CD14-positive monocyte (primary cell): ENCODE data around the gene GPR3. TPM values are rescaled to one million over a fixed set of nuclear protein-coding genes. Genes with fewer than 3 reads are reported as not detected.

Source experiments
- DNase-seq, 3 donors: peaks; one replicate each; pipeline ENCODE4 v3.0.0-alpha.2; 2011 to 2022
- H2AFZ ChIP-seq: 2 replicates; pipeline ENCODE4 v1.6.0; 2012; ENCODE audit warnings: mild to moderate bottlenecking, low read depth, low read length, inconsistent platforms; ENCODE audit not compliant: insufficient read depth, poor library complexity, severe bottlenecking
- H3K27ac ChIP-seq, 2 donors: 1 replicate in 1 of 2; 2 replicates in 1 of 2; pipeline ENCODE4 v1.5.1; 2012 to 2013; ENCODE audit warnings: low read length in 2 of 2, control low read depth in 1 of 2, inconsistent platforms in 1 of 2, low read depth in 1 of 2, mild to moderate bottlenecking in 1 of 2
- H3K27me3 ChIP-seq, 2 donors: one replicate each; pipeline versions ENCODE4 v1.6.0 to v1.6.1; 2011 to 2013; ENCODE audit warnings: low read length in 2 of 2; ENCODE audit not compliant: control insufficient read depth in 2 of 2, insufficient read depth in 2 of 2
- H3K36me3 ChIP-seq, 2 donors: replicated peaks in 1 of 2; 1 replicate in 1 of 2; 2 replicates in 1 of 2; pipeline versions ENCODE4 v1.5.1 to v1.6.1; 2012 to 2013; ENCODE audit warnings: low read length in 2 of 2, control low read depth in 1 of 2, inconsistent platforms in 1 of 2, mild to moderate bottlenecking in 1 of 2; ENCODE audit not compliant: insufficient read depth in 2 of 2, control insufficient read depth in 1 of 2
- H3K4me1 ChIP-seq, 2 donors: 1 replicate in 1 of 2; 2 replicates in 1 of 2; pipeline versions ENCODE4 v1.5.1 to v1.6.1; 2012 to 2013; ENCODE audit warnings: low read length in 2 of 2, control low read depth in 1 of 2, inconsistent platforms in 1 of 2, mild to moderate bottlenecking in 1 of 2, moderate library complexity in 1 of 2; ENCODE audit not compliant: insufficient read depth in 2 of 2, control insufficient read depth in 1 of 2
- H3K4me2 ChIP-seq: replicated peaks from 2 replicates; pipeline ENCODE3; 2012; ENCODE audit warnings: low read length, moderate library complexity, mild to moderate bottlenecking; ENCODE audit not compliant: poor library complexity, severe bottlenecking; ENCODE audit errors: extremely low read depth
- H3K4me3 ChIP-seq, 3 experiments: fragments of 200-600 bp in 1 of 3; sonication (generic) in 1 of 3; replicated peaks in 1 of 3; 1 replicate in 2 of 3; 2 replicates in 1 of 3; pipeline ENCODE4 v1.5.1; 2011 to 2013; ENCODE audit warnings: low read length in 3 of 3, mild to moderate bottlenecking in 3 of 3, control low read depth in 2 of 3, low read depth in 2 of 3, inconsistent platforms in 1 of 3, moderate library complexity in 1 of 3
- H3K79me2 ChIP-seq: 2 replicates; pipeline ENCODE4 v1.6.0; 2012; ENCODE audit warnings: mild to moderate bottlenecking, control low read depth, inconsistent platforms, low read length, moderate library complexity; ENCODE audit not compliant: insufficient read depth
- H3K9ac ChIP-seq: 2 replicates; pipeline ENCODE4 v1.6.0; 2017; ENCODE audit warnings: low read length, mild to moderate bottlenecking; ENCODE audit not compliant: insufficient read depth, poor library complexity, severe bottlenecking
- H3K9me3 ChIP-seq, 2 donors: replicated peaks in 1 of 2; 1 replicate in 1 of 2; 2 replicates in 1 of 2; pipeline versions ENCODE4 v1.5.1 to v1.6.1; 2012 to 2013; ENCODE audit warnings: low read length in 2 of 2, control low read depth in 1 of 2; ENCODE audit not compliant: control insufficient read depth in 1 of 2, insufficient read depth in 1 of 2
- H4K20me1 ChIP-seq: 2 replicates; pipeline ENCODE4 v1.6.0; 2012; ENCODE audit warnings: mild to moderate bottlenecking, low read length, control low read depth, moderate library complexity; ENCODE audit not compliant: insufficient read depth
- H3K27ac Mint-ChIP-seq, 7 donors: one replicate each; pipeline ENCODE4 v1.8.0; 2020; ENCODE audit warnings: mild to moderate bottlenecking in 7 of 7, mixed read lengths in 7 of 7, moderate library complexity in 6 of 7, inconsistent platforms in 2 of 7
- H3K27me3 Mint-ChIP-seq, 3 donors: one replicate each; pipeline ENCODE4 v1.8.0; 2021 to 2022; ENCODE audit warnings: low read depth in 3 of 3, mild to moderate bottlenecking in 3 of 3, mixed read lengths in 3 of 3, moderate library complexity in 3 of 3, inconsistent platforms in 1 of 3
- H3K36me3 Mint-ChIP-seq, 2 donors: one replicate each; pipeline ENCODE4 v1.8.0; 2020; ENCODE audit warnings: mixed read lengths in 2 of 2, inconsistent platforms in 1 of 2, mild to moderate bottlenecking in 1 of 2
- H3K4me1 Mint-ChIP-seq: one replicate; pipeline ENCODE4 v1.8.0; 2020; ENCODE audit warnings: mild to moderate bottlenecking, mixed read lengths
- H3K4me3 Mint-ChIP-seq, 2 donors: one replicate each; pipeline ENCODE4 v1.8.0; 2020; ENCODE audit warnings: mild to moderate bottlenecking in 2 of 2, mixed read lengths in 2 of 2, moderate library complexity in 1 of 2
- H3K9me3 Mint-ChIP-seq, 7 donors: one replicate each; pipeline ENCODE4 v1.8.0; 2020 to 2022; ENCODE audit warnings: mixed read lengths in 7 of 7, mild to moderate bottlenecking in 6 of 7, moderate library complexity in 6 of 7, inconsistent platforms in 2 of 7
- WGBS: methylation state at CpG from one replicate; pipeline ENCODE4 v1.1.5; 2013; ENCODE audit warnings: missing lambda C conversion rate; ENCODE audit not compliant: insufficient coverage; 5-methylcytosine and 5-hydroxymethylcytosine counted together
- intact Hi-C, 2 donors: fragments of 100-400 bp; cut with micrococcal nuclease; formaldehyde crosslinking; loops; one replicate each; pipeline versions ENCODE4 v1.15.0 to v1.15.1; 2023
- polyA plus RNA-seq, 3 donors: library from polyadenylated mRNA; depleted of rRNA in 1 of 3; unstranded in 2 of 3; stranded (reverse) in 1 of 3; fragments of 300-500 nt in 2 of 3; fragments of >200 nt in 1 of 3; fragmentation: Illumina TruSeq in 2 of 3; gene quantifications; 1 replicate in 2 of 3; 2 replicates in 1 of 3; pipeline ENCODE4 v1.2.3, GENCODE V29; 2012 to 2021
- TF ChIP-seq, protein P1 (sequence below): fragments of 200-600 bp; IDR thresholded peaks from one replicate; pipeline ENCODE4 v1.8.0; 2022; ENCODE audit warnings: antibody characterized with exemption, mild to moderate bottlenecking

GPR3 gene
- polyA plus RNA-seq, 3 donors = 0.26 to 2.7 TPM; not detected in 1

DNA sequence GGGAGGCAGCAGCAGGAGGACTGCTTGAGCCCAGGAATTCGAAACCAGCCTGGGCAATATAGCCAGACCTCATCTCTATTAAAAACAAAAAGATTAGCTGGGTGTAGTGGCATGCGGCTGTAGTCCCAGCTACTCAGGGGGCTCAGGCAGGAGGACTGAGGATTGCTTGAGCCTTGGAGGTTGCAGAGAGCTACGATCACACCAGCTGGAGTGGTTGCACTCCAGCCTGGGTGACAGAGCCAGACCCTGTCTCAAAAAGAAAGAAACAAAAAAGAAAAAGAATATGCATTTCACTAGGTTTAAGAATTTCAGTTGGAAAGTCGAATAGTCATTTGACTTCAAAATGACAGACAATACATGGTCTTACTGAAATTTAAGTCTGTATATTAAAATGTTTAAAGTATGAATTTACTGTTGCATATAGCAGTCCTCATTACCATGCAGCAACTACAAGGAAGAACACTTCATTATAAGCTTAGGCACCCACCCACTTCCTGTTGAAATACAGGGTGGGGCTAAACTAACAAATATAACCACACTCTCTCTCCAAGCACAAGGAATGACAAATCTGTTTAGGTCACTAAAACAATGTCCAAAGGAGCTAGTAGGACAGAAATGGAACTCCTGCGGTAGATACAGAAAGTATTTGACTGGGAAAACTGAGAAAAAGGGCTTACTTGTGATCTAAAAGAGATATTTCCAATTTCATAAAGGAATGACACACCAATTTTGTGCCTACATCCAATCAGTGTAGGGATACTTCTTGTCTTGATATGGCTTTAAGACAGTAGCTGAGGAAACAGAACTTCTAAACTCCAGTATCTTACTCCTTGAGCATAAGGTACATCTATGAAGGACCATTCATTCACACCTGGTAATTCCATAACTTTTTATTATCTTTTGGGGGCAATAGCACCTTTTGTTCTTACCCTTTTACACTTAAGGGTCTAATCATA lies 44.1 kb downstream of the GPR3 start:
- Histone ChIP-seq H3K79me2 (peaks cover 90% of the 10 kb centered on the region), H3K4me3 (peak overlapping the region; percentile 17 to 69 (median 19)), H3K9ac (peak overlapping the region; percentile 57), H2AFZ (peak overlapping the region; percentile 48), H3K27ac (peak overlapping the region; percentile 95 to 98), H3K4me1 (peaks cover 79 to 84% of the 10 kb centered on the region in 2 donors), H3K4me2 (peak overlapping the region; percentile 83), H3K27me3 (no peaks in the 10 kb centered on the region), H3K9me3 (no peaks in the 10 kb centered on the region), H3K36me3 (peaks cover 3 to 19% of the 10 kb centered on the region in 2 donors), H4K20me1 (peaks cover 38% of the 10 kb centered on the region)
- H3K4me1 Mint-ChIP-seq = peaks cover 76% of the 10 kb centered on the region
- no peaks in the 10 kb centered on the region for H3K27me3 Mint-ChIP-seq
- peak; percentile 70 to 81 (median 70) for DNase-seq
- TF ChIP-seq, protein P1, sequence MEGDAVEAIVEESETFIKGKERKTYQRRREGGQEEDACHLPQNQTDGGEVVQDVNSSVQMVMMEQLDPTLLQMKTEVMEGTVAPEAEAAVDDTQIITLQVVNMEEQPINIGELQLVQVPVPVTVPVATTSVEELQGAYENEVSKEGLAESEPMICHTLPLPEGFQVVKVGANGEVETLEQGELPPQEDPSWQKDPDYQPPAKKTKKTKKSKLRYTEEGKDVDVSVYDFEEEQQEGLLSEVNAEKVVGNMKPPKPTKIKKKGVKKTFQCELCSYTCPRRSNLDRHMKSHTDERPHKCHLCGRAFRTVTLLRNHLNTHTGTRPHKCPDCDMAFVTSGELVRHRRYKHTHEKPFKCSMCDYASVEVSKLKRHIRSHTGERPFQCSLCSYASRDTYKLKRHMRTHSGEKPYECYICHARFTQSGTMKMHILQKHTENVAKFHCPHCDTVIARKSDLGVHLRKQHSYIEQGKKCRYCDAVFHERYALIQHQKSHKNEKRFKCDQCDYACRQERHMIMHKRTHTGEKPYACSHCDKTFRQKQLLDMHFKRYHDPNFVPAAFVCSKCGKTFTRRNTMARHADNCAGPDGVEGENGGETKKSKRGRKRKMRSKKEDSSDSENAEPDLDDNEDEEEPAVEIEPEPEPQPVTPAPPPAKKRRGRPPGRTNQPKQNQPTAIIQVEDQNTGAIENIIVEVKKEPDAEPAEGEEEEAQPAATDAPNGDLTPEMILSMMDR = no peak
- intact Hi-C loops = loop anchor here in 1 of 2 donors (10.0 kb wide), 1 partner anchor 58 kb away; the partner anchor contains the start of gene WASF2
- H3K4me3 Mint-ChIP-seq = peak overlapping the region; percentile 53 to 87
- H3K36me3 Mint-ChIP-seq = peaks cover 11 to 31% of the 10 kb centered on the region in 2 donors
- WGBS = no CpG with 5 or more reads among the region's 5 CpGs
- peak overlapping the region; percentile 93 to 99 (median 98) for H3K27ac Mint-ChIP-seq
- no peaks in the 10 kb centered on the region for H3K9me3 Mint-ChIP-seq

DNA sequence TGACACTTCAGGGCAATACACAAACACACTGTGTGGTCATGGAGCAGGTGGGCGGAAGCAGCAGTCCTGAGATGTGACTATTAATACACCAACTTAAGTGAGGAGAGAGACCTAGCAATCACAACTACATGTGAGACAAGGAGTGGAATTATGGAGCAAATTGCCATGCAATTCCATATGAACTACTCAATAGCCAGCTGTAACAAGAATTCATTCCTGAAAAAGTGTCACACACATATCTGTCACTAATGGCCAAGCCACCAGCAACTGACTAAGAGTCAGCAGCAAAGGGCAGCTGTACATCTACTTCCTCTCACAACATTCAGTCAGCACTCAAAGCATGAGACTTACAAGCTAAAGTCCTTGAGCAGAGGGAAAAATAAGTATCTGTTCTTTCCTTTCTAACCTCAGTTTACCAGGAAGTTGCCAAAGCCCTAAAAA lies 46.2 kb downstream of the GPR3 start:
- Histone ChIP-seq H3K9ac (no peak overlapping the region), H2AFZ (no peak overlapping the region), H3K27ac (peak overlapping the region; percentile 41 to 95), H4K20me1 (peaks cover 59% of the 10 kb centered on the region), H3K79me2 (peaks cover 89% of the 10 kb centered on the region), H3K9me3 (no peaks in the 10 kb centered on the region), H3K4me1 (peaks cover 58 to 63% of the 10 kb centered on the region in 2 donors), H3K4me2 (peak overlapping the region; percentile 54), H3K36me3 (peaks cover 3 to 19% of the 10 kb centered on the region in 2 donors), H3K4me3 (peak overlapping the region in 1 of 3 experiments; percentile 54), H3K27me3 (no peaks in the 10 kb centered on the region)
- Mint-ChIP-seq H3K27me3 (no peaks in the 10 kb centered on the region), H3K4me1 (peaks cover 63% of the 10 kb centered on the region), H3K4me3 (peak overlapping the region in 1 of 2 donors; percentile 54), H3K9me3 (no peaks in the 10 kb centered on the region), H3K27ac (peak overlapping the region; percentile 70 to 99 (median 93)), H3K36me3 (peaks cover 11 to 32% of the 10 kb centered on the region in 2 donors)
- intact Hi-C loops = loop anchor here in 1 of 2 donors (10.0 kb wide), 1 partner anchor 56 kb away; the partner anchor contains the start of gene WASF2
- no CpG with 5 or more reads among the region's 1 CpG for WGBS
- TF ChIP-seq, protein P1 = no peak
- peak; percentile 49 to 71 (median 68) for DNase-seq
